Measurements from ENCODE around the gene PKP3.
A peak's percentile ranks its signal among the peaks of the same experiment; 100 is the strongest.

PKP3 gene

GRCh38 chr11:403761-404431 is 9.9 kb downstream of the PKP3 start:
- no peak overlapping the region for H3K4me3 ChIP-seq (ENCODE audit: low read depth, low read length)
- no peak for TF ChIP-seq CTCF (IDR thresholded peaks at IDR 0.05; ENCODE audit: low read depth, low read length)

- TF ChIP-seq CTCF (IDR thresholded peaks at IDR 0.05; ENCODE audit: low read depth, low read length): no peak
- H3K4me3 ChIP-seq (ENCODE audit: low read depth, low read length): no peak overlapping the region
Measured at GRCh38 chr11:404551-405264, 10.7 kb downstream of the PKP3 start.

GRCh38 chr11:405323-405953 is 11.4 kb downstream of the PKP3 start:
- H3K4me3 ChIP-seq (ENCODE audit: low read depth, low read length): no peak overlapping the region
- no peak for TF ChIP-seq CTCF (IDR thresholded peaks at IDR 0.05; ENCODE audit: low read depth, low read length)

GRCh38 chr11:405954-406795 is 12.2 kb downstream of the PKP3 start:
- TF ChIP-seq CTCF (IDR thresholded peaks at IDR 0.05; ENCODE audit: low read depth, low read length): no peak
- peak overlapping the region; percentile 54 for H3K4me3 ChIP-seq (ENCODE audit: low read depth, low read length)

- no peak for TF ChIP-seq CTCF (IDR thresholded peaks at IDR 0.05; ENCODE audit: low read depth, low read length)
- peak overlapping the region; percentile 54 for H3K4me3 ChIP-seq (ENCODE audit: low read depth, low read length)
Measured at GRCh38 chr11:406796-407650, 13.0 kb downstream of the PKP3 start.

GRCh38 chr11:407651-408123 is 13.7 kb downstream of the PKP3 start:
- no peak overlapping the region for H3K4me3 ChIP-seq (ENCODE audit: low read depth, low read length)
- no peak for TF ChIP-seq CTCF (IDR thresholded peaks at IDR 0.05; ENCODE audit: low read depth, low read length)
